GM18520 (cell line): Measurements from ENCODE around the gene VNN1.
A peak's percentile ranks its signal among the peaks of the same experiment; 100 is the strongest.
"Not testable (repeated sequence)": the region's sequence is repeated elsewhere in the genome, so short reads cannot be mapped to it uniquely, and the experiment has no call there.

ENCODE experiments used
- ATAC-seq: cut with Tn5 transposase; IDR thresholded peaks from one replicate; pipeline ENCODE4 v1.9.1; 2021; ENCODE audit not compliant: unreplicated experiment

VNN1 gene

GRCh38 chr6:132725947-132726607, 12.2 kb upstream of the VNN1 start:
- ATAC-seq, result no peak

DNA sequence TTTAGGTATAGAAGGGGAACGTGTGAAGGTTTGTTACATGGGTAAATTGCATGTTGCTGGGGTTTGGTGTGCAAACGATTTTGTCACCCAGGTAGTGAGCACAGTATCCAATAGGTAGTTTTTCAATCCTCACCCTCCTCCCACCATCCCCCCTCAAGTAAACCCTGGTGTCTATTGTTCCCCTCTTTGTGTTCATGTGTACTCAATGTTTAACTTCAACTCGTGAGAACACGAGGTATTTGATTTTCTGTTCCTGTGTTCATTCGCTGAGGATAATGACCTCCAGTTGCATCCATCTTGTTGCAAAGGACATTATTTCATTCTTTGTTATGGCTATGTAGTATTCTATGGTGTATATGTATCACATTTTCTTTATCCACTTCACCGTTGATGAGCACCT, 11.6 kb upstream of the VNN1 start:
- no peak for ATAC-seq

DNA sequence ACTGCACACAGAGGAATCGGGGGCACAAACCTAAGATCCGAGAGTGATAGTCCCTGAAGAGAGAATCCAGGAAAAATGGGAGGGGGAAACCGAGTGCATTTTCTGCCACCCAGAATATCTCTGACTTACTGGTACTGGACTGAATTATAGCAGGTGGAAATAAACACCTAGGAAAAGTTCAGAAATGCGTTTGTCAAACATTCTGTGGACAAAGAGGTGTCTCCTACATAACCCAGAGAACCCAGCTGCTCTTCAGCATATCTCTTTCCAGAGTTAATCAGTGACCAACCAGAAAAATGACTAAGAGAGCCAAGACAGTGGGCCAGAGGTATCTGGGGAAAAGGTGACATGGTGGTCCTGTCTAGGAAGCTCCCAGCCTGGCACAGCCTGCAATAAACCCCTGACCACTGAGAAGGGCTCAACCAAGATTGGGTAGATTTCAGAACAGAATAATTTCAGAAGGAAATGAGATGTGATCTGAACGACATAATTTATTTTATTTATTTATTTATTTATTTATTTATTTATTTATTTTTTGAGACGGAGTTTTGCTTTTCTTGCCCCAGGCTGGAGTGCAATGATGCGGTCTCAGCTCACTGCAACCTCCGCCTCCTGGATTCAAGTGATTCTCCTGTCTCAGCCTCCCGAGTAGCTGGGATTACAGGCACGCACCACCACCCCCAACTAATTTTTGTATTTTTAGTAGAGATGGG, 6.0 kb upstream of the VNN1 start:
- ATAC-seq, result no peak

- no peak for ATAC-seq
Observed at GRCh38 chr6:132715881-132716637, 2.2 kb upstream of the VNN1 start.

GRCh38 chr6:132715204-132715603, 1.3 kb upstream of the VNN1 start:
- ATAC-seq, result no peak

DNA sequence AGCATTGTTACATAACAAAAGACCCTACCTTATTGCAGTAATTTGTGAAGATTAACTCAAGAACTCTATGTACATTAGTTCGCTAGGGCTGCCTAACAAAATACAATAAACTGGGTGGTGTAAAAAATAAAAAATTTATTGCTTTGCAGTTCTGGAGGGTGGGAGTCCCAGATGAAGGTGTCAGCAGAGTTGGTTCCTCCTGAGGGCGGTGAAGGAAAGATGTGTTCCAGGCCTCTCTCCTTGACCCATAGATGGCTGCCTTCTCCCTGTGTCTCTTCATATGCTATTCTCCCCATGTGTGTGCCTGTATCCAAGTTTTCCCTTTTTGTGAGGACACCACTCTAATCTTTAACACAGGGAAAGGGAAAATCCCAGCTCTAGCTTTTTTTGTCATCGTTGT, 305 bp upstream of the VNN1 start:
- ATAC-seq, result no peak

GRCh38 chr6:132712366-132712765, 1.5 kb downstream of the VNN1 start:
- ATAC-seq, result no peak

DNA sequence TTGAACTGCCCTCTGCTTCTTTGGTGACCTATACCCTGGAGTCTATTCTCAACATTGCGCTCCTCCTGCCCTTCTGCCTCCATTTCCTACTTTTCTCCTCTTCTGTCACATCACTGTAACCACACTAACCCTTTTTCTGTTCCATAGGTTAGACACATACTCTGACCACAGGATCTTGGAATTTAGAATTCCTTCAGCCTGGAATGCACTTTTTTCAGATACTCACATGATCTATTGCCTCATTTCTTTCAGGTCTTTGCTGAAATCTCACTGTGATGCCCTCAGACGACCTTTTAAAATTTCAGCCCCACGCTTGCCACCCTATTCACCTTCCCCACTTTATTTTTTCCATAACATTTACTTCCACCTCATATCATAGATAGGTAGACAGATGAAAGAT, 5.1 kb downstream of the VNN1 start:
- no peak for ATAC-seq

DNA sequence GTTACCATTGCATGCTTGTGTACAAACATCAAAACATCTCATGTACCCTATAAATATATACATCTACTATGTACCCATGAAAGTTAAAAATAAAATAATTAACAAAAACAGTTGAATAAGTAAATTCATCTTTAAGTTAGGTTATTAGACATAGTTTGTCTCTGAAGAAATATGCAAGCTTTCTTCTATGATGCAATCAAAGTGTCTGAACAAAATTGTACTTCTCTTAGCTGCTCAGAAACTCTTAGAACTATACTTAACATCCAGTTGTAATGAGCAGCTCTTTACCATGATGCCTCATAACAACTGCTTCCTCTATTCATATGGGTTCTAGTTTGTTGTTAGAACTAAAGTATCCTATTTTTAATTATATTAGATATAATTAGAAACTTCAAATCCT, 5.9 kb downstream of the VNN1 start:
- ATAC-seq, result no peak

DNA sequence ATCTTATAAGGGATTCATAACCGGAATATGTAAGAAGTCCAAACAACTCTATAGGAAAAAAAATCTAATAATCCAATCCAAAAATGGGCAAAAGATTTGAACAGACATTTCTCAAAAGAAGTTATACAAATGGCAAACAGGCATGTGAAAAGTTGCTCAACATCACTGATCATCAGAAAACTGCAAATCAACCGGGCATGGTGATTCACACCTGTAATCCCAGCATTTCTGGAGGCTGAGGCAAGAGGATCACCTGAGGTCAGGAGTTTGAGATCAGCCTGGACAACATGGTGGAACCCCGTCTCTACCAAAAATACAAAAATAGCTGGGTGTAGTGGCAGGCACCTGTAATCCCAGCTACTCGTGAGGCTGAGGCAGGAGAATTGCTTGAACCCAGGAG, 7.1 kb downstream of the VNN1 start:
- ATAC-seq, result not testable (repeated sequence)

GRCh38 chr6:132703936-132704335, 9.9 kb downstream of the VNN1 start:
- no peak for ATAC-seq

DNA sequence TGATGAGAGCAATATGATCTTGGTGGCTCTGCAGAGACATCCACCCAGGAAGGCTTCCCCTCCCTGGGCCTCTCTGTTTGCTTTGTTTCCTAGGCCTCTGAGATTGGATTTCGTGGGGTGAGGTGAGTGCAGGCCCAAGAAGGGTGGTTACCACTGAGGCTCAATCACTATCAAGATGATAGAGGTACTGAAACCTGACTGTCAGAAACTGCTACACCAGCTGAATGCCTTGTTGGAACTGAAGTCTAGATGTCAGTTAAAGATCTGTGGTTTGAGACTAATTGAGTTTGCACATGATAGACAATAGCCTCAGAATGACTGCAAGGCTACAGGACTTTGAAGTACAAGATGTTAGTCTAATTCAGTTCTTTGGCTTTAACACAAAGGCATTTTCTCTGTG, 15.2 kb downstream of the VNN1 start:
- ATAC-seq, result no peak

- no peak for ATAC-seq
Observed at GRCh38 chr6:132695773-132696172, 18.1 kb downstream of the VNN1 start.

GRCh38 chr6:132693478-132693877, 20.4 kb downstream of the VNN1 start:
- ATAC-seq, result no peak

GRCh38 chr6:132690678-132691077, 23.2 kb downstream of the VNN1 start:
- no peak for ATAC-seq

DNA sequence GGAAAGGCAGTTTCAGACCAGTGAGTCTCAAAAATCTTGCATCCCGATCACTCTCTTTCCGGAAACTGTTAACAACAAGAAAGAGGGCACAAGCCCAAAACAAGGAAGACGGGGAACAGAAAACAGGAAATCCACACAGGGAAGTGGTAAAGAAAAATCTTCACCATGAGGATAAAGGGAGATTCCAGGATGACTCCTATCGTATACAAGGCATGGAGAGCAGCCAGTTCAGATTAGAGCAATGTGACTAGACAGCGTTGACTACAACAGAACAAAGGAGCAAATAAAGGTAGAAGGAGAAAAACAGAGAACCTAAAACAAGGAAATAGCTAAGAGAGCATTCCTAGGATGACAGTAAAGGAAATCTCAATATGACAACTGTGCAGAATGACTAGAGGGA, 26.5 kb downstream of the VNN1 start:
- no peak for ATAC-seq

GRCh38 chr6:132686531-132686930, 27.3 kb downstream of the VNN1 start:
- ATAC-seq, result no peak

- no peak for ATAC-seq
Observed at GRCh38 chr6:132685009-132685408, 28.8 kb downstream of the VNN1 start.

DNA sequence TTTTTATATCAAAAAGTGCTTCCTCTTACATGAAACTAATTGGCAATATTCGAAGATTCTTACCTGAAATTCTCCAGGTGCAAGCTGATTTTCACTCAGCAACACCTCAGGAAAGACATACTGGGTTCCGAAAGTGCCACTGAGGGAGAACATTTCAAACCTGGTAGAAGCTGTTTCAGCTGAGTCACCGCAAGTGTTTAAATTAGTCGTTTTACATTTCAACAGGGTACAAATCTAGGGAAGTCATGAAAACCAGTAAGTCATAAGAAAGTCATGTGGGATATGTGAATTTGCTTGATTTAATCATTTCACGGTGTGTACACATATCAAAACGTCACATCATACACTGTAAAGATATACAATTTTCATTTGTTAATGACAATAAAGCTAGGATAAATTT, 29.6 kb downstream of the VNN1 start:
- no peak for ATAC-seq

GRCh38 chr6:132683543-132683942, 30.3 kb downstream of the VNN1 start:
- ATAC-seq, result no peak

- ATAC-seq, result peak; percentile 58
Observed at GRCh38 chr6:132679094-132679493, 34.8 kb downstream of the VNN1 start.

- no peak for ATAC-seq
Observed at GRCh38 chr6:132675749-132676148, 38.1 kb downstream of the VNN1 start.
